Measurements from ENCODE around the gene HES6.

HES6 gene

DNA sequence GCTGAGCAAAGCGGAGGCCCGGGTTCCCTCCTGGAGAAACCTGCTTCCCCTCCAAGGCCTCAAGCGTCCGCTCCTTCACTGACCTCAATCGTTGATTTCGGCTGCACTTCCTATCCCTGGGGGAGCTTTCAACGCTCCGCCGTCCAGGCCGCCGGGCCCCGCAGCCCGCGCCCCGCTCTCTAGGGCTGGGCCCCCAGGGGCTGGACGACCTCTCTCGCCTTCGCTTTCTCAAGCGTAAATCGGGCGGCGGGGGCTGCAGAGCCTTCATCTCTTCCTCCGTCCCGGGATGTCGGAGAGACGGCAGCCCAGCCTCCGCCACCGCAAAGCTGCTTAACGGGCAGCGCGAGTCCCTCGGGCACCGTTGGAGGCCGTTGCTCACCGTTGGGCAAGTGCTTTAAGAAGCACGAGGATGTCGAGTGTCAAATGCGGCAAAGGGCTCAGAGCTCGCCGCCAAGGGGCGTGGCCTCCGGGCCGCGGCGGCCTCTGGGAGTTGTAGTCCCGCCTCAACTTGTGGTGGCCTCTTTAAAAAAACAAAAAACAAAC, 8.5 kb downstream of the HES6 start:
- no peak for DNase-seq

DNA sequence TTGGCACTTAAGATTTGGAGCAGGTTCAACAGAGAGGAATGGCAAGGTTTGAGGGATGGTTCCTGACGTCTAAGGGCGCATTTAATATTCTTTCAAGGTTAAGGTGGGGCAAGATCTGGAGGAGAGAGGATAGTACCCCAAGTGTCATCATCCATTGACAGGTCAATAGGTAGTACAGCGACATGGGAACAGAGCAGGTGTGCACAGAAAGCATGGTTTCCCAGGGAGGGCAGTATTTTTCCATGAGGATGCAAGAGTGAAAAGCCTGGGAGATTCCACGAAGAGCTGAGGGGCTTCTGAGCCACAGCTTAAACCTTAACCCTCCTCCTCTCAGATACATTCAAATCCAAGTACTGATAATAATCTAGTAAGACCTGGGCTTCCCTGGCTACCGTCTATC, 9.1 kb downstream of the HES6 start:
- DNase-seq: no peak

DNA sequence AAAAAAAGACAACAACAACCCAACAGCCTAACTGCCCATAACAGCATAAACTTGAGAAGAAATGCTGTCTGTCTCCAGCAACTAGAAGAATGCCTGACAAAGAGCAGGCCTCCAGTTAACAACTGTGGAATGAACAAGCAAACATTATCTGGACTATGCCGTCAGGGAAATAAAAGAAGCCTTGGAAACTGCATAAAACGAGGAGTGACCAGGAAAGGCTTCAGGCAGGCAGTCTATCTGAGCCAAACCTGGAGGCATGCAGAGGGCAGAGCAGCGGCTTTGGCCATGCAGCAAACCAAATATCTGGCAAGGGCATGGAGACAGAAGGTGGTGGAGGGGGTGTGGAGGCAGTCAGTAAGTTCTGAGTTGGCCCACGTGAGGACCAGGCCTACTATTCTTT, 11.1 kb downstream of the HES6 start:
- DNase-seq: no peak

DNA sequence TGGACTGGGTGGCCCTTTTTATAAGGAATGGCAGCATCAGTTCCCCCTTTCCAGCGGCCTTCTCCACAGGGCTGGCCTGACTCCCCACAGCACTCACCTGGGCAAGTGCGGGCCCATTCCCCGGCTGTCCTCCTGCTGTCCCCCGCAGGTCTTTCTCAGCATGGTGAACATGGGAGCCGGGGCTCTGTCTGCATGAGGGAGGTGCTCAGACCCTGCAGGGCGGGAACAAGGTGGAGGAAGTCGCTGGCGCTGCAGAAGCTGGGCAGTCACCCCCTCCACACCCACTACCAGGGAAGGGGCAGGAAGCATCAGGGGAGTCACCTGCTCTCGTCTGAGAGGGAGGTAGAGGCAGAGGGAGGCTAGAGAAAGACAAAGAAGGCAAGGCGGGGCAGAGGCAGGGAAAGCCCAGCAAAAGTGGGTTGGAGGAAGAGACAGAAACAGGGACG, 12.2 kb downstream of the HES6 start:
- DNase-seq: no peak

DNA sequence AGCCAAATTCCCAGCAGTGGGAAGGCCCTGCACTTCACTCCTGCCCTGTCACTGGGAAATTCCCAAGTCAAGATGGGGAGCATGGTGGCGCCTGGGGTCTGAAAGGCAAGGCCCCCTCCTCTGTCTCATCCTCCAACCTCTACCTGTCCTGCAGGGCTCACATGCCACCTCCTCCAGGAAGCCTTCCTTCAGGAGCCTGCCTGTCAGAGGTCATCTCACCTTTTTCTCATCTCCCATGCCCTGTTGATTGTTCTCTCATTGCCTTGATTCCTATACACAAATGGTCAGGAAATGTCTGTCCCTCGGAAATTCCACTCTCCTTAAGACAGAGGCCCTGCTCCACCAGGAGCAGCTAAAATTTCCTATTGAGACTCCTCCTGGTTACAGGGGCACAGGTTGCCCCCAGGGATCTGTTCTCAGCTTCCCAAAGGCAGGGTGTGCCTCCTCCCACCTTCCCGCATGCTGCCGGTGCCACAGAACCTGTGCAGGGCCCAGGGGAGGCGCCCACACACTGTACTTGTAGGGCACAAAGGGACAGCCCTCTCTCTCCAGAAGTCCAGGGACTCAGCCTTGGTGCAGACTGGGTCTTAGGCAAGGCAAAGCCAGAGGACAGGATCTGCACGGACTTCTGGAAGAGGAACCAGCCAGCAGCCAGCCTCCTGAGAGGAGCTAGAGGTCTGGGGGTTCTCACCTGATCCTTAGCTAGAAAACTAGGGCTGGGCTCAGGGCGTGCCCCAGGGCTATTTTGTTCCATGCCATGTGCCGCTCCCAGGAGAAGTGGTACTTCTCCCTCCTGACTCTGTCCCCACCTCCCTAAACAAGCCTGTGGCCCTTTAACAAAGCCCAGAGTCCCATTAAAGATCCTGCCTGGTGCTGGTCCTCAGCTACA, 12.9 kb downstream of the HES6 start:
- DNase-seq: no peak

DNA sequence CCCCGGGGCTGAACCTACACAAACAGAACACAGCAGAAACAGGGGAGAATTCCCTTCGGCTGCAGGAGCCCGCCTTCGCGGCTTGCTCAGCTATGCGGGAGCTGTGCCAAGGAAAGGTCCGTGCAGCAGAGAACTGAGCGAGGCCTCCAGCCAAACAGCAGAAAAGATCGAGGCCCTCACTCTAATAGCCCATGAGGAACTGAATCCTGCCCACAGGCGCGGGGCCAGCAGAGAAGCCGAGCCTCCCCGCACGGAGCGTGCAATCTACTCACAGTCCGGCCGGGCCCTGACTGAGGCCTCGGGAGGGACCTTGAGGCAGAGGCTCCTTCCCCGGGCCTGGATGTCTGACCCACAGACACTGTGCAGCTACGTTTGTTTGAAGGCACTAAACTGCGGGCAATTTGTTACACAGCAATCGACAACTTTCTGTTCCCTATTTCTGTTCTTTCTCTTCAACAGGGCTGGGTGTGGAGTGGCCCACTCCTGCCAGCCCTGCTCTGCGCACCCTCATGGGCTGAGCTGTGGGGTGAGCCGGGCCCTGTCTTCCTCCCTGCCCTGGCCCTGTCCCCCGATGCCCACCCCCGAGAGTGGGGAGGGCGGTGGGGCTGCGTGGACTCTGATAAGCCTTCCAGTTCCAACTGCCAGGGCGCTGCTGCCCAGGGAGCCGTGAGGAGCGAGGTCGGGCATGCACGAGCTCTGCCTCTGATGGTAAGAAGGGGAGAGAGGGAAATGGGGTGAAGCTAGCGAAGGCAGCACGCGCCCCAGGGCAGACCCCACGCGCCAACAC, 13.7 kb downstream of the HES6 start:
- no peak for DNase-seq

DNA sequence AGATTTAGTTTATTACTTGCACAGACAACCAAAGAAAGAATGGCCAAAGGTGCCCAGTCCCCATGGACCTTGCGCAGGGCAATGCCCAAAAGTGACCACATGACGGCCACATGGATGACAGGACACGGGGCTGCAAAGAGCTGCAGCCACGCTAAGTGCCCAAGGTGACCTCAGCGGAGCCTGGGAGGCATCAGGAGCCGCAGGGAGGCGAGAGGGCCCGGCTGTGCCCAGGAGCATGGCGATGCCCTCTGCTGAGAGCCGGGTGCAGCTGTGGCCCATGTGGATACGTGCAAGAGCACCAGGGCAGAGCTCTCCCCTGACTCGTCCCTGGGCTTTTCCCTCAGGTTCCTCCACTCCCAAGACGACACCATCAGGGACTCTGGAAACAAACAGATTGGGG, 14.7 kb downstream of the HES6 start:
- DNase-seq: no peak

DNA sequence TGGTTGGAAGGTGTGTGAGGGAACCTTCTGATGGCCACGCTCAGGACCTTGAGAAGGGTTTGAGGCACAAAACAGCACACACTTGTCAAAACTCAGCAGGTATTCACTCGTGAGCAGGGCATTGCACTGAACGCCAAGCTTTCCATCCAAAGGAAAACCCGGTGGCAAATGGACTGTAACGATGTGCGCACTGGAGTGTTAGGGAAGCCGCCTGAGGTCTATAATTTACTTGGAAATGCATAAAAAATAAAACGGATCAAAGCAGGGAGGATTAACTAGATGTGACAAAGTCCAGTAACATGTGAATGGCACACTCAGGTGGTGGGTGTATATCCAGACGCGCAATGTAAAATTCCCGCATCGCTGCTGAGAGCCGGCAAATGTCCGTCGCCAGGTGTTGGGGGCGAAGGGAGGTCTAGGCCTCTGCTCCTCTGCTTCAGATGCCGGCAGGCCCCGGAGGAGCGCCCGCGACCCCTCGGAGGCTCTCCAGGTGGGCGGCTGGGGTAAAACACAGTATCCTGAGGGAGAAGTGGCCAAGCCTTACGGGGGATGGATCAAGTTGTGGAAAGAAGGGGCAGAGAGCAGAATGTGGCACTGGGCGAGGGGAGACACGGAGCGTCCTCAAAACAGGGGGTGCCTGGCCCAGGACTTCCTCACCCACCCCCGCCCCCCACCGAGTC, 15.3 kb downstream of the HES6 start:
- no peak for DNase-seq

DNA sequence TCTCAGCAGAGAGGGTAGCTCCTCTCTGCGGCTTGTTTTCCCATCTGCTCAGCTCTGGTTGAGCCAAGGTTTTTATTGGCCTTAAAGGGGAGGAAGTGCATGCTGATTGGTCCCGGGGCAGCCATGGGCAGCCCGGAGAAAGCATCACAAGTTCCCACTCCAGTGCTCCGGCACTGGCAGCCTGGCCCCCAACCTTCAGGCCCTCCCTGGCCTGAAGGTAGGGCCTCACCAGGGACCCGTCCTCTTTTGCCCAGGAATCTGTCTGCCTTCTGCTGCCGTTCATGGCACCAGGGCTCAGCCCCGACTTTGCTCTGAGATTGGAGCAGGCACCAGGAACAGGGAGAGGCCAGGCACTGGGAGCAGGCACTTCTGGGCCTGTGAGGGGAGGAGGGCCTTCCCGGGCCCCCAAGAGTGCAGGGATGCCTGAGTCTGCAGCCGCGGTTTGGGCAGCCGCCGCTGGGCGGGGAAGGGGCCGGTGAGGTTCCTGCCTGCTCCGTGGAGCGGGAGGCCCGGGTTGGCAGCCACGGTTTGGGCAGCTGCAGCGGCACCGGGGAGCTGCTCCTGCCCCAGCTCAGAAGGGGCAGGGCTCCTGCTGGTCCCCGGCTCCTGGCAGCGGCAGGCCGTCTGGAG, 18.8 kb downstream of the HES6 start:
- no peak for DNase-seq

DNA sequence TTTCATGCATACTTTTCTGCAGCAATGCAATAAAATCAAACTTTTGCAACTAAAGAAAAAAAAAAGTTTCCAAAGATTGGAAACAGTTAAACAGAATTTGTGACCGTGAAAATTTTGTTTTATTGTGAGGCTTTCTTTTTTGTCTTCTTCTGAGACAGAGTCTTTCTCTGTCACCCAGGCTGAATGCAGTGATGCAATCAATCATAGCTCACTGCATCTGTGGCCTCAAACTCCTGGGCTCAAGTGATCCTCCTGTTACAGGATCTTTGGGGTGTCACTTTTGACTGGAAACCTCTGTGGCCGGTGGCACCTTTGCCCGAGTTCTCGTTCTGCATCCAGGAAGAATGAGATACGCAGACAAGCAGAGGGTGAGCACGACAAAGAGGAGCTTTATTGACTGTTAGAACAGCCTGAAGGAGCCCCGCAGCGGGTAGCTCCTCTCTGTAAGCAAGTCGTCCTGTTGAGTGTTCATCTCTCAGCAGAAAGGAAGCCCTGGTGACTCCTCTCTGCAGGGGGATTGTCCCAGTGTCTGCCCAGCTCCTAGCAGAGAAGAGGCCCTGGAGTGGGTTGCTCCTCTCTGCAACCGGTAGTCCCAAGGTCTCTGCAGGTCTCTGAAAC, 19.5 kb downstream of the HES6 start:
- DNase-seq: no peak

DNA sequence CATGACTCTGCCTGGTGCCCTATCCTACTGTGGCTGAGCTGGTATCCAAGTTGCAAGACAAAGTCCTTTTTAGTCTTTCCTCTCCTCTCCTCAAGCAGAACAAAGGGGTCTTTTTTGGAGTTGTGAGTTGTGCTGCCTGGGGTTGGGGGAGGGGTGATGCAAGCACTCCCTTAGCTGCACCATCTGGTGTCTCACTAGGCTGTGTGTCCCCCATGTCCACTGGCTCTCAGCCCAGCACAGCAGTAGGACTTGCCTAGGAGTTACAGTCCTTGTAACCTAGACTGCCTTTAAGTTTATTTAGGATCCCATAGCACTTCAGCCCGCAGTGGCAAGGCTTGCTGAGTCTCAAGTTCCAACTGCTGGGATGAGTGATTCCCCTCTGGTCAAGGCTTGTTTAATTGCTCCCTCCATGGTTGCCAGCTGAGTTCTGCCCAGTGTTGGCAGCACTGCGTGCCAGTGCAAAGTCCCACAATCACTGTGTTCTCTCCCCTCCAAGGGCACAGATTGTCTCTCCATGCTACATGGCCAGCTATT, 23.1 kb downstream of the HES6 start:
- DNase-seq: no peak

DNA sequence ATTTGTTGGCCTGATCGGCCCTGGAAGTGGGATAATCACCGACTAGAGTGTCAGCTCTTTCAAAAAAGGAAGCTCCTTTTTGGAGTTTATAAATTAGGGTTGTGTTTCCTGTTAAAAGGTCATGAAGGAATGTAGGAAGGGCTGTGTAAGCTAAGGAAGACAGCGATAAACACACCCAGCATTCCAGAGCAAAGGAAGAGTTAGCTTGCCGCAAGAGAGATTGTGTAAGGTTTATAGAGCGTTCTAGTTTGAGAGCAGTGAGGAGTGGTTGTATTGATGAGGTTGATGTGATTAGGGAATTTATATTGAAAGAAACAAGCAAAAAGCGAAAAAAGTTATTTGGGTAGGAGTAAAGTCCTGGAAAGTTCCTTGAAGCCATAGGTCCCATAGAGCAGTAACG, 32.8 kb downstream of the HES6 start:
- no peak for DNase-seq

DNA sequence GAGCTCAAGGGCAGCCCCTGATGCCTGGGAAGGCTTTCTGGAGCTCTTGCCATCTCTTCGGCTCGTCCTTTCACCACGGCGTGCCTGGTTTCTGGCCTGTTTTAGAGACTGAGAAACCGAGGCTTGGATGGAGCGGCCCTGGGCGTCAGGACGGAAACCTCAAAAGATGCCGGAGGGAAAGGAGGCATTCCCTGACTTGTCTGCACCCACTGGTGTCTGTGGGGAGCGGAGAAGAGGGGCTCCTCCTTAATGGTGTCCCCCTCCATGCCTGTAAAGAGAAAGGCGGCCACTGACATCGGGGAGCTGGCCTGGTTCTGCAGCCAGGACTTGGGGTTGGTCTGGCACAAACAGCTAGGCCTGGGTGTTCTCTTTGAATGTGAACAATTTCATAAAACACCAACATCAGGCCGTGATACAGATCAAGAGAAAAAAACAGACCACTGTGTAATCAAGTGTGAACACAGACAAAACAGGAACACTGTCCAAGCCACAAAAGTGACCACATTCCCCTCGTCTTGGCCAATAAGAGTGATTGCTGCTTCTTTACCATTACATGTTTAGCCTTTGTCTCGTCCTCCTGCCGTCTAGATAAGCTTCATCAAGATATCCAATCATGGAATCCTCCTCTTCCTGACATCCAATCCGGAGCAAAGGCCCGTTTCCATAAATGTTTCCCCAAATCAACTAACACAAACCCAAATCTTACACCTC, 35.7 kb downstream of the HES6 start:
- no peak for DNase-seq

DNA sequence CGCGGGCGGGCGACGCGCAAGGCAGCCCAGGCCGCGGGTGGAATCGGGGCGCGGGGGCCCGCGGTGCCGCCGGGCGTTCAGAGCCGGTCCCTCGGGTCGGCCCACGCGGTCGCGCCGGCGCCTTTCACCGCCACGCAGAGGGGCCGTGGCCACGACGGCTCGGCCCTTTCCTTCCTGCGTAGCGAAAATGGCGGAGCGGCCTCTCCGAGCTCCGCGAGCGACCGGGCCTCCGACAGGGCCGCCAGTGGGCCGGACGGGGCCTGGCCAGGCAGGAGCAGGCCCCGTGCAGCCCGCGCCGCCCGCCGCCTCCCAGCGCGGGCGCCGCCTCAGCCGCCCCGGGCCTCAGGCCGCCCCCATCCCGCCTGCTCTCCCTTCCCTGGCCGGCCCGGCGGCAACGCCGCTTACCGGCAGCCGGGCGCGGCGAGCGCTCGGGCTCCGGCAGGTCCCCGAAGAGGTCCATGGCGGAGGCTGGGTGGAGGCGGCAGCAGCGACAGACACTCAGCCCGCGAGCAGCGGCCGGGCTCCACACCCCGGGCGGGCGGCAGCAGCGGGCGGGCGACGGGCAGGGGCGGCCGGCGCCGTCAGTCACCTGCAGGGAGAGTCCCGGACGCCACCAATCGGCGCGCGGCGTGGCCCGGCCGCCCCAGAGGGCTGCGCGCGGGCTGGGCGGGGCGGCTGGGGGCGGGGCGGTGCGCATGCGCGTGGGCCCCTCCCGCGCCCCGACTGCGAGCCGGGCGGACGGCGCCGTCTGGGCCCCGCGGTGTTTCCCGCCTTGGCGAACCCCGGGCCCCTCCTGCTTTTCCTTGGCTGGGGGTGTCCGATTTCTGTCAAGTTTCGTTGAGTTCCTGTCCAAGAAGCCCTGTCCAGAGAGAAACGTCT, 36.5 kb downstream of the HES6 start, which contains the start of gene ILKAP:
TSS of gene ILKAP (minus strand) at position 602 of the 879 bp plus-strand sequence. CDS start at position 460, 142 bp downstream.
- peak; percentile 82 for DNase-seq

DNA sequence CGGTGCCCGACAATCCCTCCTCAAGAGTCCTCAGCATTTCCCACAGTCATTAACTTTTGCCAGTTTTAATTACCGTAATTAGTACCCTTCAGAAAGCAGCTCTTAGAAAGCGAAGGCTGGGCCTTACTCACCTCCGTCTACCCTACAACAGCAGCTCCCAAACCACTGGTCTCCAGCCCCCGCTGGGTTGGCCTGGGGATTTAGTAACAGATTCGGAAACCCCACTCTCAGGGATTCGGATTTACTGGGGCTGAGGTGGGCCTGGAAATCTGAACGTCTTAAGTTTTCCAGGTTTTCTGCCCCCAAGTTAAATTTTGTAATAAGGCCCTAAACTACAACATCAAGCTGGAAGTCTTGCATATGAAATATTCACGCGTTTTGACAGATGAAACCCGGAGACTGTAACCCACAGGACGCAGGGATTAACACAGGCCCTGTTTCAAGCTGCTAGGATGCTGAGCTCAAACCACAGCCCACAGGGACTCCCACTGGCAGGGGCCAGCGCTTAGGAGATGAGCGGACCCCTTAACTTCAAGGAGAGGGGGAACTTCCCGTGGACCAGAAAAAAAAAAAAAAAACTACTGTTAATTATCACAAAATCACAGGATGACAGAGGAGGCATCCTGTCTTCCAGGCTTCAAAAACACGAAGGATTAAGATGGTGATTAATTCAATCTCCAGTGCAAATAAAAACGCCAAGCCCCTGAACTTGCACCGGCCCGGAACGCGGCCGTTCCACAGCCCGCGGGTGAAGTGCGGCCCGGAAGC, 37.3 kb downstream of the HES6 start:
- DNase-seq: no peak

DNA sequence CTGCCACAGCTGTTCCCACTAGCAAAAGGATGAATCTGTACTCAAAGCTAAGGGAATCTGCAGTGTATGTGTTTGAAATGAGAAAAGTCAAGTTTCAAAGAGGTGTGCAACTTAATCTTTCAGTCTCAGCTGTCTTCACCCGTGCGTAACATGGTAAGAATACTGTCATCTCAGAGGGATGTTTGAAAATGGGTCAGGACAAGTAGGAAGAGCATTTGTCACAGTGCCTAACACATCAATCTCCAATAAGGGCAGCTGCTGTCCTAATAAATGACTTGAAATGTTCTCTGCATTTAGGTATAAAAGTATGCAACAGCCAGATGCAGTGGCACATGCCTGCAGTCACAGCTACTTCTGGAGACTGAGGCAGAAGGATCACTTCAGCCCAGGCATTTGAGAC, 49.4 kb downstream of the HES6 start:
- no peak for DNase-seq

All from NCI-H1105 (cell line).